ENCODE results near the gene COL9A1. TPM values are rescaled to one million over a fixed set of nuclear protein-coding genes. Genes with fewer than 3 reads are reported as not detected.

Gene COL9A1
- total and polyA plus RNA-seq, 2 of the 8 experiments (the other 6 are each of a cell fraction or from before 2014, with no cell fraction given): 7.9 to 18.1 TPM

- TF ChIP-seq HDAC2 (IDR thresholded peaks at IDR 0.05; ENCODE audit: borderline replicate concordance in 1 of 2, low read depth in 2 of 2, low read length in 2 of 2) (no peak), JUND (IDR thresholded peaks at IDR 0.05; ENCODE audit: low read length) (no peak), HDAC6 (IDR thresholded peaks at IDR 0.05; ENCODE audit: low read depth, low read length) (no peak), SP4 (IDR thresholded peaks at IDR 0.05; ENCODE audit: low read length) (no peak), SRF (IDR thresholded peaks at IDR 0.05; ENCODE audit: low read depth, low read length) (no peak), USF2 (IDR thresholded peaks at IDR 0.05; ENCODE audit: low read length) (no peak)
These were observed 24.2 kb upstream of the COL9A1 start (continued) for GRCh38 chr6:70327036-70327435.
